Inflammatory macrophage (primary cell): Measurements from ENCODE around the gene KIF17.
"Not testable (repeated sequence)": the region's sequence is repeated elsewhere in the genome, so short reads cannot be mapped to it uniquely, and the experiment has no call there.

ENCODE experiments used
- DNase-seq, 2 donors: peaks; one replicate each; pipeline ENCODE4 v3.0.0-alpha.2; 2020 to 2022

The KIF17 gene

DNA sequence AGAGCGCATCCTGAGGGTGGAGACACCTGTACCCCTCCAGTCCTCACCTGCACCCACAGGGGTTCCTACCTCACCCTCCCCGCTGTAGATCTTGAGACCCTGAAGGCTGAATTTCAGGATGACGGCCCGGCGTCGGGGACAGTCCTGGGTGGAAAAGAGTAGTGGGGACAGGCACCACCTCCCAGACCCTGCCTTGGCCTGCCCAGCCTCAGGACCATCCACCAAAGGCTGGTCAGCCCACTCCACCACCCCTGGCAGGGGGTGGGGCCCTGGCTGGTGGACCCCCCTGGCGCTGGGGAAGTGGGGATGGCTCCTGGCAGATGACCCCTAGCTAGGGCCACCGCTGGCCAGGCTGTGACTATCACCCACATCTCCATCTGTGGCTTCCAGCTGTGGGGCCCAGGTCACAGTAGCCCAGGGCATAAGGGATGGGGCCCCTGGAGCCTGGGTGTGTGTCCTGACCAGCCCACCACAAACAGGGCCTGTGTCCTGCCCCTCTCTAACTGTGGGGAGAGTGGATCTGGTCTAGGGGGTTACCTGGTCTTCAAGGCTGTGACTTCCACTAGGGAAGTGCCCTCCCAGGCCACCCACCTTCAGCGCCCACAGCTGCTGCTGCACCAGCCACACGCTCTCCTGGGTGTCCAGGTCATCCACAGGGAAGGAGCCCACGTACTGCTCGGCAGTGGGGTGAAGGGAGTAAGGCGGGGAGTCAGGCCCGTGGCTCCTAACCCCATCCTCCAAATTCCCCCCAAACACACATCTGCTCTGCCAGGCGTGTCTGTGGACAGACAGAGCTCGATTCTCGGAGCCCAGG is 9.3 kb upstream of the KIF17 start:
- DNase-seq: no peak

DNA sequence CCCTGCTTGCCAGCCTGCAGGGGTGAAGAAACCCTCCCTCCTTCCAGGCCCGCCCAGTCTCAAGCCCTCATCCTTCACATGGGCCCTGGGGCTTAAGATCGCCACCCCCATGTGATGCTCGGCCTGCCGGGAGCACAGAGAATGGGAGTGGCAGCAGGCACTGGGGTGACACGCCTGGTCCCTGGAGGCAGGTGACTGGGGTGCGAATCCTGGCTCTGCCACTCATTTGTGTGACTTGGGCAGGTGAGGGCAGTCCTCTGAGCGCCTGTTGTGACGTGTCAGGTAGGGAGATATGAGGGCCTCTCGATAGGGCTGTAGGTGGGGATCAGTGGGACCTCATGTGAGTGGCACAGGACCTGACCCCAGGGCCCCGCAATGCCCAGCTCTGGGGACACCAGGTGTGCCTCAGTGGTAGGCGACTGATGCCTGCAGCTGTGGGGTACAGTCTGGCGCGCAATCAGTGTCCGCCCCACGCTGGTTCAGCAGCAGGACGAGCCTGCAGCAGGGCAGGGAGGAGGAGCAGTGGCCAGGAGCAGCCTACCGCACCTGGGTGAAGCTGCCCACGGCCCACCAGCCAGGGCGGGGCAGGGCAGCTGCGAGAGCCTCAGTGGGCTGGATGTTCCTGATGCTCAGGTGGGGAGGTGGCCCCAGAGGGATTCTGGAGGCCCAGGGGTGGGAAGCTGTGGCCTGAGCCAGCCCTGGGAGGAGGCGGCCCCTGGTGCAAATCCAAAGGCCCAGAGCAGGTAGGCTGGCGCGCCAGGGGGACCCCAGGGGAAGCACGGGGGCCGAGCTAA is 8.5 kb upstream of the KIF17 start:
- no peak for DNase-seq

DNA sequence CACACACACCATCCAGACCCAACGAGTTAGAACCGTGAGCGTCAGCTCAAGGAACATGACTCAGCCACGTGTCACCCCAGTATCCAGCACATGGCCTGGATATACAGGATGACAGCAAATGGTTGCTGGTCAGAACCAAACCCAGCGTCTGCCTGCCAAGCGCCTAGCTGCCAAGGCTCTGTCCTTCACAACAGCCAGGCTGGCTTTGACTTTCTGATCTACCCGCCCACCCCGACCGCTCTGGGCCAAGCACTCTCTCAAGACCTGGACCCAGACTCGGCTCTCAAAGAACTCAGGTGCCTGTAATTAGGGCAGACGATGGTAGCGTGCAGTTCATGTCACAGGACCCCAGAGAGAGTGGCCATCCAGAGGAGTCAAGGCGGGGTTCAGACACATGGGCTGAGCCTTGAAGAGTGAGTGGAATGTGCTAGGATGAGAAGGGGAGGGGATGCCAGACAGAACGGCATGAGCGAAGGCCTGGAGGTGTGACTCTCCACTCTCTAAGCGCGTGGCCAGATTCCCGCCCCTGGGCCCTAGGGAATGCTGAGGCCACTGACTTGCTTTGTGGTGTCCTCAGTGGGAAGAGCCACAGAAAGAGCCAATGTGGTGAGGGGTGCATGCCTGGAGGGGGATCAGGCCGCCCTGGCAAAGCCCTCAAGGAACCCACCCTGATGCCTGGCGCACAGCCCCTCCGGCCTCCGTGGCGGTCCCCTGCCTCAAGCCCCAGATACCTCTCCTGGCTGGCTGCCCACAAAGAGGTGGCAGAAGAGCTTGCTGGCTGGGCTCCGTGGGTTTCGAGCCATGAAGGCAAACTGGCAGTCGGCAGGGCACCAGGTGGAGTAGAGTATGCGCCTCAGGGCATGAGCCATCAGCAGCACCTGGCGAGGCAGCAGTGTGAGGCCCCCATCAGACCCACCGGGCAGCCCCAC is 7.6 kb upstream of the KIF17 start:
- no peak for DNase-seq

DNA sequence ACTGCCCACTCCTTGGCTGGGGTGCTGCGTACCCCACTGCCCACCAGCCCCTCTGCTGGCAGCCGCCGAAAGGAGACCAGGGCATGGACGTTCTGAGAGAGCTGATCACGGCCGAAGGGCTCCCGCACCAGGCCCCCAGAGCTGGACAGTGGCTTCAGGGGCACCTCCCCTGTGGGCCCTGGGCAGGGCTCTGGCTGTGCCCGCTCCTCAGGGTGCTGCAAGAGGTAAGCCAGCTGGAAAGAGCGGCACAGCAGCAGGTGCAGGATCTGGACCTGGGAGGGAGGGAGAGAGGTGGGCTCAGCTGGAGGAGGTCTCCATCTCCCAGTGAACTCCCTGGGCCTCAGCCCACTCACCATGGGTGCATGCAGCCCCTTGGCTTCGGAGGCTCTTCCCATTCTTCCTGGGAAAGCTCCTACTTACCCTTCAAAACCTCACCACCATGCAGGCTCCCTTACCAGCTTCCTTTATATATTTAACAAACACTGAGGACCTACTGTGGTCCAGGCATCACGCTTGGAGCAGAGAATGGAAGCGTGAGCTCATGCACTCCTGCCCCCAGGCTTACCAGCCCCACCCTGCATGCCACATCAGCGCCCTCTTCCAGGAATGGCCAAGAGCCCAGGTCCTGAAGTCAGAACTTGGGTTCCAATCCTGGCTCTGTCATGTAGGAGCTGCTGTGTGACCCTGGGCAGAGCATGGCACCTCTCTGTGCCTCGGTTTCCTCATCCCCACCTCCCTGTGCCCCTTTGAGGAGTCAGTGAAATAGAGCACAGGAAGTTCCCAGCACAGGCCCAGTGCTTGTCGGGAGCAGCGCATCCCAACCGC is 6.8 kb upstream of the KIF17 start:
- DNase-seq: no peak

DNA sequence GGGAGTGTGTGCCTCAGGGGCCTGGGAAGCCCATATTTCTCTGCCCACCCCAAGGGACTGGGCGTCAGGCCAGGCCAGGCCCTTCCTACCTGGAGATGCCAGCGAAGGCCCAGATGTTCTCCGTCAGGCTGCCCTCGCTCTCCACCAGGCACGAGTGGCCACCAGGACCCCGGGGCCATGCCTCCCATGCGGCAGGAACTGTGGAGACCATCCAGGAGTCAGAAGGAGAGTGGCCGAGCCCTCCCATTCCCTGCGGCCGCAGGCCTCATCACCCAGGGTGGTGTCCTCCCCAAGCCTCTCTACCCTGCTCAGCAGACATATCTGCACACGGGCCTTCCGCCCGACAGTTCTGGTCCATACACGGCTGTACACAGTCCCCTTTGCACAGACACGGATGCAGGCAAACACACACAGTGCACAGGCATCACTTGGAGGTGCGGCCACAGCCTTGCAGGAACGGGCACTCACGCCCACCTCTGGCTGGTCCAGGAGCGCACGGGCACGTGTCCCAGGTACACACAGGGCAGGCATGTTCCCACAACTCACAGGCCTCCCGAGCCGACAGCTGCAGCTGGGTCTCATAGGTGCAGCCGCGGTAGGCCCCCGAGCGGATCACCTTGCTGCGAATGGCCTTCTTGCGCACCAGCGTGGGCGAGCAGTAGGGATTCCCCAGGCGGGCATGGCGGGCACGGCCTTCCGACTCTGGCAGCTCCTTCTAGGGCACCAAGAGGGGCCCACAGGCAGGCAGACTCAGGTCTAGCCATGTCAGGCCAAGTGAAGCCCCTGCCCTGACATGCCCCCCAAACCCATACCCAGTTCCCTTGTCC is 5.9 kb upstream of the KIF17 start:
- no peak for DNase-seq

DNA sequence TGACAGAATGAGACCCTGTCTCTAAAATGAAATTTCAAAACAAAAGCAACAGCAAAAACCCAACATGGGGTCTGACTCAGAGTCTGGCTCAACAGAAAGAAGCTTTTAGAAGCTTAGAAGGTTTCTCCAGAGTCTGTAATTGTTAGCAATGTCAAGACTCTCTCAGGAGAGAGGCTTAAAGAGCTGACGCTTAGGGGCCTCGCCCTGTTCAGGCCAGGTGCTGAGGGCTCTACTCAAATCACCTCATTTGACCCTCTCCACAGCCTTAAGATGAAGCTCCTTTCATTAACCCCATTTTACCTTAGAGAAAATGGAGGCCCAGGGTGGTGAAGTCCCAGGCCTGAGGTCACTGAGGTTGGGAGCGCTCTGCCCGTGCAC is 5.3 kb upstream of the KIF17 start:
- DNase-seq: no peak

DNA sequence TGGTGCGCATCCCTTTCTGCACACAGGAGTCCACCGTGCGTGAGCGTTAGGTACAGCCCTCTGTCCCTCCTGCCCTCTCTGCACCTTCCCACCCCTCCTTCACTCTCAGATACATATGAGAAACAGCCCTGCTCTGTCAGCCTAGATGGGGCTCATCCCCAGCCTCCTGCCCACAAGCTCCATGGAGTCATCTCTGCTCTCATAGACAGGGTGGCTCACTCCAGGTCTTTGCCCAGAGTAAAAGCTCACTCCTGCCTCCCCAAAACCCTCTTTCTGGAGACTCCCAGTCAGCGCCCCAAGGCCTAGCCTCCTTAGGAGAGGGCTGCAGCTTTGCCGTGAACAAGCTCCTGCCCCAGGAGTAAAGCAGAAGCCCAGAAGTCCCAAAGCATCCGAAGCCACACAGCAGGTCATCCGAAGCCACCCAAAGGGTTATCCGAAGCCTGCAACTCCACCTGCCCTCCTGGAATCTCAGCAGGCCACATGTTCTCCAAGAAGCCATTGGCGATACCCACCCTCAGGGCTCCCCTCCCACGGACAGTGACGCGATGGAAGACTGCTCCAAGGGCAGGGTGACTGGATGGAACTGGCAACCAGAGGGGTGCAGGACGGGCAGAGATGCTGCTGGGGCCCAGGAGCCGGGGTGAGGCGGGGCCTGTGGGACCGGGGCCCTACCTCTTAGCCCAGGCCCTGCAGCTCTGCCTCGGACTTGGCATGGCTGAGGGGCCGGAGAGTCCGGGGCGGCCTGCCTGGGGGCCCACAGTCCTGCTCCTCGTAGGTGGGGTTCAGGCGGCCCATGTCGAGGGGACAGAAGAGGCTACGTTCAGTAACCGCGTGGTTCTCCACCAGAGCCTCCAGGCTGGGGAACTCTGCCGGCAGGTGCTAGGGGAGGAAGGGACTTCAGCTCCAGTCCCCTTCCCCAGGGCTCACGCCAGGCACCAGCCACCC is 3.6 kb upstream of the KIF17 start:
- no peak for DNase-seq

DNA sequence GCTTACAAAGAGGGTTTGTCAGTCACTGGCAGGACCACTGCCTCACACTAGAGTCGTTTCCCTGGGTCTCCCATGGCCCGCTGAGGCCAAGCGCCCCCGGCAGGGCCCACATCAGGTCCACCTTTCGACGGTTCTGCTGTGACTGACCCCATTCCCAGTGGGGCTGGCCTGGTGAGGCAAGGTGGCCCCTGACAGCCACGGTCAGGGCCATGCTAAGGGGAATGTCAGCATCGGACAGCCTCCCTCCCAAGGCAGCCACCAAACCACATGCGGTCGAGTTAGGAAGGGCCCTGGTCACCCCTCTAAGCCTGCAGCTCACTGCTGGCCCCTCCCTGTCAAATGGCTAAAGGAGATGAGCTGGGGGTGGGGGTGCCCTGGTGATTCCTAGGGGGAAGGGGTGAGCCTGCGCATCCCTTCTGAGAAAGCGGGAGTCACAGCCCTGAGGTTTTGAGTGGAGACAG is 2.9 kb upstream of the KIF17 start:
- DNase-seq: no peak

DNA sequence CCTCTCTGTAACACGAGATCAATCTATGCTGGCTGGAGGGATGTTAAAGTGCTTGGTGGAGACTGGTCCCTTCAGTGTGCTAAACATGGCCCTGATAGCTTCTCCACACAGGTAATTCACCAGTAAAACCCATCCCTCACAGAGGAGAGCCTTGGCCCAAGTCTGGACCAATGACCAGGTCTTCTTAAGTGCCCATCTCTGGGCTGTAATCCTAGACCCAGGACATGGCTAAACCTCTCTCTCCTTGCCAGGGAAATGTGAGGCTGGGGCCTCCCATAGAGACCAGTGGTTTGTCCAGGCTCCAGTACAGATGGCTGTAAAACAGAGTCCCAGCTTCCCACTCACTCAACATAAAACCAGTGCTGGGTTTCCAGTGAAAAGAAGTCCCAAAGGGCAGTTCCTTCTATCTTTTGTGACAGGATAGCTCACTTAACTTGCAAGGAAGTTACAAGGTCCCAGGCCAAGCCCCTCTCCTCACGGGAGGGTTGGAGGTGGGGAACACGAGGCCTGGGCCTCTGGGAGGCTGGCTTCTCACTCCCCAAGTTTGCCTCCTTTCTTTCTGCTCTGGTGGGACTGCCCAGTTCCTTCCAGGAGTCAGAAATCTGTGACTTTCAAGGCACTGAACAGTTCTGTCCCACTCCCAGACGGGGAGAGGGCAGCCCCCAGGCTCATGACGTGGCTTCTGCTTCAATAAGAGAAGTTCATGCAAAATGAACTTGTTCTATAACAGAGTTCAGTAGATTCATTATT is 2.2 kb upstream of the KIF17 start:
- DNase-seq: no peak

DNA sequence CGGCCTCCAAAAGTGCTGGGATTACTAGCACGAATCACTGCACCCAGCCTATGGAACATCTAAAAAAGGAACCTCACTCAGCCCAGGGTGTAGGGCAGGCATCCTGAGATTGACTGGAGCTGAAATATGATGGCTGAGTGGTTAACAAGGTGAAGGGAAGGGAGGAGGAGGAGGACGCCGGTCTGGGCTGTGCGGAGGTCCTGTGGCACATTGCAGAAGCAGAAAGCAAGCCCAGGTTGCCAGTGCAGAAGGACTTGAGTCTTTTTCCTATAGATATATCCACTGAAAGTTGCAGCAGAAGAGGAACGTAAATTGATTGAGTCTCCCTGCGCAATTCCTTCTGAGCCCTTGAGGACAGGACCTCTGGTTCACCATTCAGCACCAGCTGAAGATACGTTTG is 1.5 kb upstream of the KIF17 start:
- no peak for DNase-seq

DNA sequence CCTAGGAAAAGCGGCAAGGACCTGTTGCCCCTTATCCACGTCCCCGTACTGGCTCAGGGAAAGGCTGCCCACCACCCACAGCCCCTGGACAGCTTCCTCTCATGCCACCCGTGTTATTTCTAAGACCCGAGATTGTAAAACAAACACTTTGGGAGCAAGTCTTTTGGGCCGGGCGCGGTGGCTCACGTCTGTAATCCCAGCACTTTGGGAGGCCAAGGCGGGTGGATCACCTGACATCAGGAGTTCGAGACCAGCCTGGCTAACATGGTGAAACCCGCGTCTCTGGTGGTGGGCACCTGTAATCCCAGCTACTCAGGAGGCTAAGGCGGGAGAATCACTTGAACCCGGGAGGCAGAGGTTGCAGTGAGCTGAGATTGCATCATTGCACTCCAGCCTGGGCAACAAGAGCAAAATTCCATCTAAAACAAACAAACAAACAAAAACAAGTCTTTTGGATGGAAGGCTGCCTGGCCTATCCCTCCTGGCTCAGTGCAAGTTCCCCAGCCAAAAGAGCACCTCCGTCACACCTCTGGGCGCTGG is 606 bp upstream of the KIF17 start:
- DNase-seq: not testable (repeated sequence)

DNA sequence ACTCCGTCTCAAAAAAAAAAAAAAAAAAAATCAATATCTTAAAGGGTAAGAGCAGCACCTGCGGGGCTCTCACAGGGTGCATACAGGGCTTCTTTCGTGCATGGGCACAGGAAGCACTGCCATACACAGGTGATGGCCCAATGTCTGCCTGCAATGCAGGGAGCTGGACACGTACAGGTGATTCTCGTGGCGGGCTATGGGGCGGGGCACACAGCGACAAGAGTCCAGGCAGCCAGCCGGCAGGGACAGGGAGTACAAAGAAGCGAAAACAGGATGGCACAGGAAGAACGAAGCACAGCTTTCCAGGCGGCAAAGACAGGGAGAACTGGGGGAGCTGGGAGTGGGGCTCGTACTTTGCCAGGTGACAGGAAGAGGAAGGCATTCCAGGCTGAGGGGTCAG is 1.6 kb downstream of the KIF17 start:
- no peak for DNase-seq

DNA sequence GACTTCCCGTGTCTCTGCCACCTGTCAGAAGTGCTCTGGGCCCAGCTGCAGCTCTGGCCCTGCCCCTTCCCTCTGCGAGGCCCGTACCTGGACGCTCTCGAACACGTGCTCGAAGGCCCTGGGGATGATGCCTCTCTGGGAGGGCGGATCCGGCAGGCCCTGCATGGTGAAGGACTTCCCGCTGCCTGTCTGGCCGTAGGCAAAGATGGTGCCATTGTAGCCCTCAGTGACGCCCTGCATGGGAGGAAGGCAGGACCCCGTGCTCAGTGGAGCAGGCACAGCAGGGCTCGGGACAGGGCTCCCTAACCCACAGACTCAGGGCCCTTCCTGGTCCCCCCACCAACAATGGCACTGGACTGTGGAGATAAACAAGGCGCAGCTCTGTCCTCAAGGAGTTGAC is 2.4 kb downstream of the KIF17 start:
- DNase-seq: no peak

DNA sequence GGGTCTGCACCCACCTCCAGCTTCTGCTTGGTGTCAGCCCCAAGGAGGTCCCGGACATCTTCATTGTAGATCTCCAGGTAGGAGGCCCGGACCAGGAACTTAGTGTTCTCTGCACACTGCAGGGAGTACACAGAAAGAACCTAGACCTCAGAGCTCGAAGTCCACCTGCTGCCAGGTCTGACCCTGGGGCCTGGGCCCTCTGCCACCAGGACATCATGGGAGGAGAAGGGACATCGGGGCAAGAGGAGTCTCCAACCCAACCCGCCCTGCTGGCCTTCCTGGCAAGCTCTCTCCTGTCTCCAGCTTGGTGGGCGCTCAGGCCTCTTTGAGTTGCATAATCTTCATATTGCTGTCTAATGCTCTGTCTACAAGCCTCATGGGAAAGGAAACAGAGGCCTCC is 4.4 kb downstream of the KIF17 start:
- no peak for DNase-seq

DNA sequence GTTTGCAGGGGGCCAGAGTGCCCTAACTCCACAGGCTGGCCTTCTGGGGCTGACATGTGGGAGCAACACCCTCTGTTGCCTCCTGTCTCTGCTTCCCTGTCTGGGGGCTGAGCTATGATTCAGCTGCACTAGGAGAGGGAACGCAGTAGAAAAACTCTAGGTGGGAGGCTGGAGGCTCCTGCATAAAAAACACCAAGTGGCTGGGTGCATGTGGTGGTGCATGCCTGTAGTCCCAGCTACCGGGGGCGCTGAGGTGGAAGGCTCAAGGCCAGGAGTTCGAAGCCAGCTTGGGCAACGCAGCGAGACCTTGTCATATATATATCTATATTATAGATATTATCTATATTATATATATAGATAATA is 5.6 kb downstream of the KIF17 start:
- DNase-seq: peak in 1 of 2 donors; percentile 26

DNA sequence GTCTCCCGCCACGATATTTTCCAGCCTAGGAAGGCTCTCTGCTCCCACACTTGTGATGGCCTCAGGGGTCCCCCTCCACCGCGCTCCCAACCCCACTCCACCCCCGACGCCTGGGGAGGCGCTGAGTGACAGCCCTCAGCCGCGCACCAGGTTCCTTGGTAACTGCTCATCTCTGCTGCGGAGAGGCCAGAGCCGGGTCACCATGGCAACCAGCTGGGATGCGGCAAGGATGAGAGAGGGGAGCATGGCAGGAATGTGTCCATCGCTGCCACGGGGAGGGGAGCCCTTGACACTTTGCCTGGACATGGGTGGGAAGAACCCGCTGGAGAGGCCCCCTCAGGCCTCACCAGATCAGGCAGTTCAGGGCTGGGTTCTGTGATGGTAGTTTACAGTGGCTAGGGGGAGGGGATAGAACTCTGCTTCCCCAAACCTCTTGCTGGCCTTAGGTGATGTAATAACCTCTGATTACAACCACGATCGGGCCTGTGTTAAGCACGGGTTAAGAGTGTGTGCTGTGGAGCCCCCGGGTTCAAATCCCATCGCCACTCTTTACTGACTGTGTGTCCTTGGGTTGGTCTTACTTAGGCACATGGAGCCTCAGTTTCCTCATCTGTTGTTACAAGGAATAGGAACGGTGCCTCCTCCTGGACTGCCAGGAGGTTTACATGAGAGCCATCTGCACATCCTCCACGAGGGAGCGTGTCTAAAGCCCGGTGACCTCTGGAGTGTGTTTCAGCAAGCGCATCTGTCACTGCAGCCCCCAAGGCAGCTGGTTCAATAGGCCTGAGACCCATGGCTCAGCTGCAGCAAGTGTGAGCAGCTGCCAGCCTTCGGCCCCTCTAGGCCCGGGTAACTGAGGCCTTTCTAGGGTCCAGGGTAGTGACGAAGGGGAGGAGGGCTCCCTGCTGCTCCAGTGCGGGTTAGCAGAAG is 6.3 kb downstream of the KIF17 start:
- DNase-seq: peak; percentile 46 to 54

DNA sequence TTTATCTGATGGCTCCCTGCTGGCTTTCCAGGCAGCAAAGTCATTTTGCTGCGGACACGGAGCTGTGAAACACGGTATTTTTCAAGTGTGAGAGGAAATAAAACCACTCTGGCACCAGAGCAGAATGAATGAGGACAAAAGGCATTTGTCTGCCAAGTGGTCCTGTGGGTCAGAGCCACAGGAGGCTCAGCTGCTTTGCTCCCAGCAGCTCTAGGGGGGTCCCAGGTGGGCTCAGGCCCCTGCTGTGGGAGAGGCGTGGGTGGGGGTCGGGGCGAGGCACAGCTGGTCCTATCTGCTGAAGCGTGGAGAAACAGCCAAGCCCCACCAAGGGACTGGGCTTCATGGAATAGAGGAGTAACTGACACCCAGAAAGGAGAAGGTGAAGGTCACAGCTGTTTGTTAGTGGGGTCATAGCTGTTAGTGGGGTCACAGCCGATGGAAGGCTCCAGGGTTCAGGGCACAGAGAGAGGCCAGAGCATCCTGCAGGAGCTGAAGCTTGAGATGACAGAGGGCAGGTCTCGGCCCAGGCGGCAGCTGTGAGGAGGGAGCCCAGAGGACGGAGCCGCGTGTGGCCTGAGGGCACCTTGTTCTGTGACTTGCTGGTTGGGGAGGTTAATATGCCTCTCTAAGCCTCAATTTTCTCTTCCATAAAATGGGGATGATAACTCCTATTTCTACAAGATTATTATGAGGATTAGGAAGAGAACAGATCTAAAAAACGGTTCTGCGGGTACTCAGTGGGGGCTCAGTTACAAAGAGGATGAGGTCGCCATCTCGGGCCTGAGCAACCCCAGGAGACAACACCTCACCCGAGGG is 7.1 kb downstream of the KIF17 start:
- DNase-seq: no peak
